Prostate gland (tissue), 2 donors: ENCODE results near the gene CD79B. TPM values are rescaled to one million over a fixed set of nuclear protein-coding genes. Genes with fewer than 3 reads are reported as not detected.
"Not testable (repeated sequence)": the region's sequence is repeated elsewhere in the genome, so short reads cannot be mapped to it uniquely, and the experiment has no call there.

ENCODE experiments used
- DNase-seq: peaks from one replicate; pipeline ENCODE4 v3.0.0-alpha.2; 2019; ENCODE audit warnings: low spot score
- H3K27ac ChIP-seq, 2 donors: fragments of 200-600 bp; sonication (generic); 2 replicates each; pipeline ENCODE4 v1.5.1; 2017 to 2019
- H3K27me3 ChIP-seq: fragments of 200-600 bp; sonication (generic); replicated peaks from 2 replicates; pipeline ENCODE4 v1.5.1; 2019; ENCODE audit not compliant: insufficient read depth
- H3K36me3 ChIP-seq, 2 donors: fragments of 200-600 bp; sonication (generic); 1 replicate in 1 of 2; 2 replicates in 1 of 2; pipeline versions ENCODE4 v1.5.1 to v1.8.1; 2017 to 2019
- H3K4me1 ChIP-seq: fragments of 200-600 bp; sonication (generic); replicated peaks from 2 replicates; pipeline ENCODE4 v1.5.1; 2019
- H3K4me3 ChIP-seq, 2 donors: fragments of 200-600 bp; sonication (generic); 2 replicates each; pipeline ENCODE4 v1.5.1; 2017 to 2019
- H3K9me3 ChIP-seq: fragments of 200-600 bp; sonication (generic); 2 replicates; pipeline ENCODE4 v1.5.1; 2017
- POLR2A ChIP-seq: fragments of 450-650 bp; IDR thresholded peaks from one replicate; pipeline ENCODE4 v1.6.1; 2016; ENCODE audit warnings: antibody characterized with exemption, mild to moderate bottlenecking
- POLR2AphosphoS5 ChIP-seq: sonication (generic); formaldehyde crosslinking; IDR thresholded peaks from one replicate; pipeline ENCODE4 v1.6.1; 2017; ENCODE audit warnings: antibody characterized with exemption
- WGBS: methylation state at CpG from one replicate; pipeline ENCODE4 v1.1.5; 2018; 5-methylcytosine and 5-hydroxymethylcytosine counted together
- intact Hi-C: fragments of 100-400 bp; cut with DNase I; formaldehyde crosslinking; loops from one replicate; pipeline ENCODE4 v1.14.2; 2022
- total RNA-seq, 2 donors: library from RNA; depleted of rRNA; stranded (reverse); fragments of >200 nt; gene quantifications; one replicate each; pipeline ENCODE4 v1.1.0, GENCODE V29; 2016
- TF ChIP-seq, protein P1 (sequence below), 4 experiments: fragments of 200-600 bp in 2 of 4; fragments of 450-650 bp in 2 of 4; sonication (generic) in 2 of 4; IDR thresholded peaks; 1 replicate in 3 of 4; 2 replicates in 1 of 4; pipeline ENCODE4 v1.5.1; 2016 to 2019; ENCODE audit warnings: antibody characterized with exemption in 4 of 4, mild to moderate bottlenecking in 2 of 4, moderate library complexity in 2 of 4

CD79B gene
- total RNA-seq, 2 donors from 2014 or later = 1.6 to 2.2 TPM

DNA sequence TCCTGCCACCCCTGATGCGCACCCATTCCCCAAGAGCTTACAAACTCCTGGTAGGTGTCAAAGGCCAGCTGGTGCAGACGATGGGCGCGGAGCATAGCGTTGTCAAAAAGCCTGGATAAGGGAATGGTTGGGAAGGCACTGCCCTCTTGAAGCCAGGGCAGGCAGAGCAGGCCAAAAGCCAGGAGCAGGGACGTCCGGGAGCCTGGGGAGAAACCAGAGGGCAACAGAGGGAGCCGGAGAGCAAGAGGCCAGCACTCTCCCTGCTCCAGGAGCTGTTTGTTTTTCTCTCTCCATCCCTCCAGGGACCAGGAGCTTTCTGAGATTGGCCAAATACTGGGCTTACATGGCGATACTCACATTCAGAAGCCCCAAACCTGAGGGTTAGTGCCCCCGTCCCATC is 13.8 kb downstream of the CD79B start:
- Histone ChIP-seq H3K27me3 (no peaks in the 10 kb centered on the region), H3K36me3 (no peaks in the 10 kb centered on the region), H3K9me3 (no peaks in the 10 kb centered on the region), H3K4me3 (no peak overlapping the region), H3K27ac (no peak overlapping the region), H3K4me1 (no peaks in the 10 kb centered on the region)
- TF ChIP-seq, protein P1, sequence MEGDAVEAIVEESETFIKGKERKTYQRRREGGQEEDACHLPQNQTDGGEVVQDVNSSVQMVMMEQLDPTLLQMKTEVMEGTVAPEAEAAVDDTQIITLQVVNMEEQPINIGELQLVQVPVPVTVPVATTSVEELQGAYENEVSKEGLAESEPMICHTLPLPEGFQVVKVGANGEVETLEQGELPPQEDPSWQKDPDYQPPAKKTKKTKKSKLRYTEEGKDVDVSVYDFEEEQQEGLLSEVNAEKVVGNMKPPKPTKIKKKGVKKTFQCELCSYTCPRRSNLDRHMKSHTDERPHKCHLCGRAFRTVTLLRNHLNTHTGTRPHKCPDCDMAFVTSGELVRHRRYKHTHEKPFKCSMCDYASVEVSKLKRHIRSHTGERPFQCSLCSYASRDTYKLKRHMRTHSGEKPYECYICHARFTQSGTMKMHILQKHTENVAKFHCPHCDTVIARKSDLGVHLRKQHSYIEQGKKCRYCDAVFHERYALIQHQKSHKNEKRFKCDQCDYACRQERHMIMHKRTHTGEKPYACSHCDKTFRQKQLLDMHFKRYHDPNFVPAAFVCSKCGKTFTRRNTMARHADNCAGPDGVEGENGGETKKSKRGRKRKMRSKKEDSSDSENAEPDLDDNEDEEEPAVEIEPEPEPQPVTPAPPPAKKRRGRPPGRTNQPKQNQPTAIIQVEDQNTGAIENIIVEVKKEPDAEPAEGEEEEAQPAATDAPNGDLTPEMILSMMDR (IDR thresholded peaks at IDR 0.05) = no peak
- no peak for TF ChIP-seq POLR2A
- TF ChIP-seq POLR2AphosphoS5 = no peak
- intact Hi-C loops = loop anchor here (5.0 to 10.0 kb wide), 2 partner anchors 109 to 366 kb away; no protein-coding TSS in a partner anchor
- no peak for DNase-seq
- WGBS = 75% methylated on average over 10 of the region's 10 CpGs

DNA sequence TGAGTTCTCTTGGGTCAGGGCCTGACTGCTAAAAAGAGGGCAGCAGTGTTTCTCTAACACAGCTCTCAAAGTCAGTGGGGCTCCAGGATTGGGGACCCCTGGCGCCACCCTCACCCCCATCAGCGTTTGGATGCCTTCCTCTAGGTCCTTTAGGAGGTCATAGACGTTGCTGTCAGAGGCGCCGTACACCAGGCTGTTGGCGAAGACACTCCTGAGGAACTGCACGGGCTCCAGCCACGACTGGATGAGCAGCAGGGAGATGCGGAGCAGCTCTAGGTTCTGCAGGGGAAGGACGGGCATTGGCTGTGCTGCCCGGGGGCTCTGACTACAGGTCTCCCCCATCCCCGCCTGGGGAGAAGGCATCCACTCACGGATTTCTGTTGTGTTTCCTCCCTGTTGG is 14.5 kb downstream of the CD79B start:
- Histone ChIP-seq H3K27me3 (no peaks in the 10 kb centered on the region), H3K4me3 (no peak overlapping the region), H3K4me1 (no peaks in the 10 kb centered on the region), H3K27ac (no peak overlapping the region), H3K9me3 (no peaks in the 10 kb centered on the region), H3K36me3 (no peaks in the 10 kb centered on the region)
- 76% methylated on average over 13 of the region's 13 CpGs for WGBS
- intact Hi-C loops = loop anchor here (5.0 to 10.0 kb wide), 2 partner anchors 110 to 367 kb away; no protein-coding TSS in a partner anchor
- TF ChIP-seq POLR2A (no peak), POLR2AphosphoS5 (no peak)
- TF ChIP-seq, protein P1 (IDR thresholded peaks at IDR 0.05) = no peak
- DNase-seq = no peak

DNA sequence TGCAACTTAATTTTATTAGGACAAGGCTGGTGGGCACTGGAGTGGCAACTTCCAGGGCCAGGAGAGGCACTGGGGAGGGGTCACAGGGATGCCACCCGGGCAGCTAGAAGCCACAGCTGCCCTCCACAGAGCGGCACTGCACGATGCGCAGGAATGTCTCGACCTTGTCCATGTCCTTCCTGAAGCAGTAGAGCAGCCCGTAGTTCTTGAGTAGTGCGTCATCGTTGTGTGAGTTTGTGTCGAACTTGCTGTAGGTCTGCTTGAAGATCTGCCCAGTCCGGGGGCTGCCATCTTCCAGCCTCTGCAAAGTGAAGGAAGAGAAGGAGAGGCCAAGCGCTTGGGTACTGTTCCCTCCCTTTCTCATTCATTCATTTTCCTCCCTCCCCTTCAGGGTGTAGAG is 14.9 kb downstream of the CD79B start:
- not testable (repeated sequence) for H3K27ac ChIP-seq, H3K9me3 ChIP-seq, DNase-seq, H3K36me3 ChIP-seq, H3K4me3 ChIP-seq, H3K4me1 ChIP-seq, H3K27me3 ChIP-seq
- WGBS = 87% methylated on average over 11 of the region's 11 CpGs
- intact Hi-C loops = loop anchor here (5.0 to 10.0 kb wide), 2 partner anchors 110 to 368 kb away; no protein-coding TSS in a partner anchor

DNA sequence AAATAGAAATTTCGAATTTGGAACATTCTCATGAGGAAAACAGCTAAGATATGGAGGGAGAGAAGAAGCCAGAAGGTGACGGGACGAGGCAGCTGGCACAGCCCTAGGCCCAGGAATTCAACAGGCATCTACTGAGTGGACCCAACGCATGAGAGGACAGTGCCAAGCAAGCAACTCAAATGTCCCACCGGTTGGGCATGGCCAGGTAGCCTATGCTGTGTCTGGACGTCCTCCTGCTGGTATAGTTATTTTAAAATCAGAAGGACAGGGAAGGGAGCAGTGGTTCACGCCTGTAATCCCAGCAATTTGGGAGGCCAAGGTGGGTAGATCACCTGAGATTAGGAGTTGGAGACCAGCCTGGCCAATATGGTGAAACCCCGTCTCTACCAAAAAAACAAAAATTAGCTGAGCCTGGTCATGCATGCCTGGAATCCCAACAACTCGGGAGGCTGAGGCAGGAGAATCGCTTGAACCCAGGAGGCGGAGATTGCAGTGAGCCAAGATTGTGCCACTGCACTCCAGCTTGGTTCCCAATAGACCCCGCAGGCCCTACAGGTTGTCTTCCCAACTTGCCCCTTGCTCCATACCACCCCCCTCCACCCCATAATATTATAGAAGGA is 15.5 kb downstream of the CD79B start:
- intact Hi-C loops = loop anchor here (5.0 to 10.0 kb wide), 2 partner anchors 111 to 368 kb away; no protein-coding TSS in a partner anchor
- Histone ChIP-seq H3K4me3 (no peak overlapping the region), H3K9me3 (no peaks in the 10 kb centered on the region), H3K36me3 (no peaks in the 10 kb centered on the region), H3K27ac (no peak overlapping the region), H3K4me1 (no peaks in the 10 kb centered on the region), H3K27me3 (no peaks in the 10 kb centered on the region)
- TF ChIP-seq, protein P1 (IDR thresholded peaks at IDR 0.05) = no peak
- TF ChIP-seq POLR2AphosphoS5 (no peak), POLR2A (no peak)
- no peak for DNase-seq
- WGBS = 88% methylated on average over 12 of the region's 12 CpGs

DNA sequence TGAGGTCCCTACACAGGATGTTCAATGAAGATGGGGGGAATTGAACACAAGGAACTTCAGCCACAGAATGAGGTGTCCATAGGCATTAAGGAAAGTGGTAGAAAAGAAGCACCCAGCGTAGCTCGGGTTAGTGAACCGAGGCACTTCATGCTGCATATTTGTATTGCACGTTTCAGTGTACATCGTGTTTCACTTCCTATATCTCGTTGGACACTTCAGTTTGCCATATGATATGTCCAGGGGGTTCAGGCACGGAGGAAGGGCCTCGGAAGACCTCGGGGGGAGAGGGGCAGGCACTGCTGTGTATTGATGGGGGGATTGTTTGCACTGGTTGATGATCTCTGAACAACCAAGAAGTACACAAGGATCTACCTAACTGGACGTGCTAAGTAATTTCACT is 16.4 kb downstream of the CD79B start:
- WGBS = 74% methylated on average over 10 of the region's 10 CpGs
- not testable (repeated sequence) for H3K4me3 ChIP-seq, H3K27me3 ChIP-seq, H3K9me3 ChIP-seq, H3K4me1 ChIP-seq, H3K36me3 ChIP-seq, DNase-seq, H3K27ac ChIP-seq
- intact Hi-C loops = loop anchor here (5.0 to 10.0 kb wide), 2 partner anchors 112 to 369 kb away; no protein-coding TSS in a partner anchor

DNA sequence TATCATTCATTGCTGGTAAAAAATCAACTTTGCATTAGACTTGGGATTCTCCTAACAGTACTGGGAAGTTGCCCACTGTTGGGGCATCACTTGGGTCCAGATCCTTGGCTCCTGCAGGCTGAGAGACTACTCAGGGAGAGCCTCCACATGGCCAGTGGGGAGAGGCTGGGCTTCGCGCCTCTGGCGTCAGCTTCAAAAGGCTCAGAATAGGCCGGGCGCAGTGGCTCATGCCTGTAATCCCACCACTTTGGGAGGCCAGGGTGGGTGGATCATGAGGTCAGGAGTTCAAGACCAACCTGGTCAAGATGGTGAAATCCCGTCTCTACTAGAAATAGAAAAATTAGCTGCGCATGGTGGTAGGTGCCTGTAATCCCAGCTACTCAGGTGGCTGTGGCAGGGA is 17.7 kb downstream of the CD79B start:
- WGBS = 97% methylated on average over 7 of the region's 7 CpGs
- Histone ChIP-seq H3K27ac (no peak overlapping the region), H3K9me3 (no peaks in the 10 kb centered on the region), H3K36me3 (no peaks in the 10 kb centered on the region), H3K27me3 (no peaks in the 10 kb centered on the region), H3K4me3 (no peak overlapping the region), H3K4me1 (no peaks in the 10 kb centered on the region)
- intact Hi-C loops = loop anchor here (10.0 kb wide), 1 partner anchor 370 kb away; no protein-coding TSS in a partner anchor
- no peak for DNase-seq
- TF ChIP-seq POLR2AphosphoS5 = no peak
